HG03469 (cell line): ENCODE measurements around the gene PER1.

Source experiments
- ATAC-seq: cut with Tn5 transposase; IDR thresholded peaks from one replicate; pipeline ENCODE4 v1.9.1; 2021; ENCODE audit warnings: mild to moderate bottlenecking, moderate library complexity, moderate number of reproducible peaks; ENCODE audit not compliant: unreplicated experiment

The PER1 gene

GRCh38 chr17:8167526-8167925 is 15.3 kb upstream of the PER1 start:
- no peak for ATAC-seq

DNA sequence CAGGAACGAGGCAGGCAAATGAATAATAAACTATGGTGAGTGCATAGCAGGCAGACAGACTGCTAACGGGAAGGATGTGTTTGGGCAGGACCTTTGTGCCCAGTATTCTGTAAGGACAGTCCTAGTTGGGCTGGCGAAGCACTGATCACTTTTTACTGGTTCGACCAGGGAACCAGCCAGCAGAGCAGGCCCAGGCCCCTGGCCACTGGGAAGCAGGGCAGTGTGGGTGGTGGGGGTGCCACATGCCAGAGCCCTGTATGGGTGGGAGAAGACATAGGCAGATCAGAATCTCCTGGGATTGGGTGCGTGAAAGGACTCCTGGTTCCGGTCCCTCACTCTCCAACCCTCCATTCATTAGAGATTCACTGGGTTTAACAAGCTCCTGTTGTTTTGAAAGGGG is 14.5 kb upstream of the PER1 start:
- no peak for ATAC-seq

DNA sequence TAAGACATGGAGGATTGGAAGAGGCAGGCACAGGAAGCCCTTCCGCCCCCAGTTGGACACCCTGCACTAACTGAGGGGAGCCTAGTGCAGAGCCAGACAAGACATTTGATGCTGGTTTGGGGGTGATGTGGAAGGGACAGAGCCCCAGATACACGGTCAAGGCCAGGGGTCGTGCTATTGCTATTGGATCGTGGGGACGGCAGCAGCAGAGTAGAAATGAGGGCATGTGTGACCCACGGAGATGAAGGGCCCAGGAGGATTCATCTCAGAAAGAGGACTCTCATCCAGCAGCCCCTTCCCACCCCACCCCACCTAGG is 12.6 kb upstream of the PER1 start:
- no peak for ATAC-seq

GRCh38 chr17:8163978-8164814 is 12.0 kb upstream of the PER1 start:
- no peak for ATAC-seq

- ATAC-seq = no peak
Measured at GRCh38 chr17:8162997-8163977, 11.1 kb upstream of the PER1 start.

GRCh38 chr17:8162233-8162996 is 10.2 kb upstream of the PER1 start, which contains the start of gene VAMP2:
Gene VAMP2, minus strand, starts transcription at chr17:8162948. Its CDS starts 69 bp downstream, at chr17:8162879.
- no peak for ATAC-seq

DNA sequence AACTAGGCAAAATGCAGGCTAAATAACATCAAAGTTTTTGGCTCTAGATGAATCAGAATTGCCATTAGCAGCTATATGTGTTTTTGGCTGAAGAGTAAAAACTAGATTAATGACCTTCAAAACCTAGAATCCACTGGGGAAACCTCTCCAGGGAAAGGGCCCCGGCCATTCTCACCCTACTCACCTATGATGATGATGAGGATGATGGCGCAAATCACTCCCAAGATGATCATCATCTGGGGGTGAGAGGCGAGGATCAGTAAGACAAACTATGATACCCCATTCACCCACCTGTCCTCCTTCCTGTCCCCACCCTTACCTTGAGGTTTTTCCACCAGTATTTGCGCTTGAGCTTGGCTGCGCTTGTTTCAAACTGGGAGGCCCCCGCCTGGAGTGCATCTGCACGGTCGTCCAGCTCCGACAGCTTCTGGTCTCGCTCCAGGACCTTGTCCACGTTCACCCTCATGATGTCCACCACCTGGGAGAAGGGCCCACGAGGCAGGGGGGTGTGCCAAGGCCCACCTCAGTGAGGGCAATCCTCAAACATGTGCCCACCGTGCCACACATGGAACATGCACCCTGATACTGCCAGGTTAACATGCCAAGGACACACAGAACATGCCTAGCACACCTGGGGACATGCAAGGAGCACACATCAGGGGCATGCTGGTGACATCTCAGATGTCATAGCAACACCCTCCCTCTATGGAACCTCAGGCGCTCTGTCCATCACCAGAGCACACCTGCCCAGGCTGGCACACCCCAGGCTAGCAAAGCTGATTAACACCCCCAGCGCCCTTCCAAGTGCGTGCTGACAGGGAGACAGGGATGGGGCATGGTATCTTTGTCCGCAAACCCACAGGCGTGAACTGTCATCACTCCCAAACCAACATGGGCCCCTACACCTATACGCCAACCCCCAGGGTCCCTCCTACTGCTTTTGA is 9.4 kb upstream of the PER1 start:
- ATAC-seq = no peak

DNA sequence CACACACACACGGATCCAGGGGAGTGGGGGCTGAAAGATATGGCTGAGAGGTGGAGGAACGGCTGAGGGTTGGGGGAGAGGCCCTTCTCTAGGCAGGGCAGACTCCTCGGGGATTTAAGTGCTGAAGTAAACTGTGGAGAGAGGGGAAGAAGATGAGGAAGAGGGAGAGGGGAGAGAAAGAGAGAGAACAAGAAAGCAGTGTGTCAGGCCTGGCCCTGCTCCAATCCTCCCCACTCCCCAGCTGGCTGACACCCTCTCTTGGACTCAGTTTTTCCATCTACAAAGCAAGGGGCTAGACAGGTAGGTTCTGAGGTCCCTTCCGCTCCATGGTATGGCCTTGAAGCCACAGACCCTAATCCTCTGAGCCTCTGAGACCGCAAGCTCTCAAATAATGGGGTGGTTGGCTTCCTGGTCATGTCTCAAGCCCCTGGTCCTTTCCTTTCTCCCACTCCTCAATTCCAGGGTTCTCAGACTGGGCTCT is 8.6 kb upstream of the PER1 start:
- no peak for ATAC-seq

- ATAC-seq = no peak
Measured at GRCh38 chr17:8160224-8160577, 8.0 kb upstream of the PER1 start.

GRCh38 chr17:8159459-8160223 is 7.4 kb upstream of the PER1 start:
- ATAC-seq = no peak

DNA sequence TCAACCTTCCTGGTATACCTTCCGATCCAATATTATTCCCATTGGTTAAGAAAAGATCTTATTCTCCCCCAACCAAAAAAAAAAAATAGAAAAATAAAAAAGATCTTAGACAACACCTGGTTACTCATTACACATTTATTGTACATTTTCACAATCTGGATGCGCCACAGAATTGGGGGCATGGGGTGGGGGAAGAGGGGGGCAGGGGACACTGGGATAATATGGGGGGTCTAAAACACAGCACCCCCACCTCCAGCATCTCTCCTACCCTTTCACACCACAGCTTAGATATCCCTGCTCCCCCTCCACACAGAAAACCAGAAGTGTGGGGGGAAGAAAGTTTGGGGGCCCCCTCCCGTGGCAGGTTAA is 6.8 kb upstream of the PER1 start:
- no peak for ATAC-seq

DNA sequence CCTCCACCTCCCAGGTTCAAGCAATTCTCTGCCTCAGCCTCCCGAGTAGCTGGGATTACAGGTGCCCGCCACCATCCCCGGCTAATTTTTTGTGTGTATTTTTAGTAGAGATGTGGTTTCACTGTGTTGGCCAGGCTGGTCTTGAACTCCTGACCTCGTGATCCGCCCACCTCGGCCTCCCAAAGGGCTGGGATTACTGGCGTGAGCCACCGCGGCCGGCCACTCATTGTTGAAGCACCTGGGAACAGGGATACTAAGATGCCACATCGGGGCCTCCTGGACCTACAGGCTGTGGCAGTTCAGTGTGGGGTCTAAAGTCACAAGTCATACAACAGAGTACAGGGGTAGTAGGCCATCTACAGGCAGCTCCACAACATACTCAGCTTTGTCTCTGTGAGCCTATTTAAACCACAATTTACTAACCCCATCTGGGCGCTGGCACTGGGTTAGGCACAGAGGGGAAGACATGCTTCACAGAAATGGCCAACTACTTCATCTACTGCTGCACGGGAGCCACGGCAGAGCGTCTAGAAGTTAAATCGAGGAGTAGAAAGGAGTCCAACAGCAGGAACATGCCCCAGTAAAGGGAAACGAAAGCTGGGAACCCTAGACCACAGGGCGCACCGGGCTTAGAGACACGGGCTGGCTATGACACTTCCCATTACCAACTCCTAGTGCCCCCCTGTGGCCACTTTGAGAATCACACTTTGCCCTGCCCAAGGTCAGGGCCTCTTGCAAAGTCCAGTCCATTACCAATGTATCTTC is 6.2 kb upstream of the PER1 start:
- ATAC-seq = no peak

- peak; percentile 52 for ATAC-seq
Measured at GRCh38 chr17:8156246-8156992, 4.2 kb upstream of the PER1 start.

- ATAC-seq = no peak
Measured at GRCh38 chr17:8155996-8156245, 3.7 kb upstream of the PER1 start.

DNA sequence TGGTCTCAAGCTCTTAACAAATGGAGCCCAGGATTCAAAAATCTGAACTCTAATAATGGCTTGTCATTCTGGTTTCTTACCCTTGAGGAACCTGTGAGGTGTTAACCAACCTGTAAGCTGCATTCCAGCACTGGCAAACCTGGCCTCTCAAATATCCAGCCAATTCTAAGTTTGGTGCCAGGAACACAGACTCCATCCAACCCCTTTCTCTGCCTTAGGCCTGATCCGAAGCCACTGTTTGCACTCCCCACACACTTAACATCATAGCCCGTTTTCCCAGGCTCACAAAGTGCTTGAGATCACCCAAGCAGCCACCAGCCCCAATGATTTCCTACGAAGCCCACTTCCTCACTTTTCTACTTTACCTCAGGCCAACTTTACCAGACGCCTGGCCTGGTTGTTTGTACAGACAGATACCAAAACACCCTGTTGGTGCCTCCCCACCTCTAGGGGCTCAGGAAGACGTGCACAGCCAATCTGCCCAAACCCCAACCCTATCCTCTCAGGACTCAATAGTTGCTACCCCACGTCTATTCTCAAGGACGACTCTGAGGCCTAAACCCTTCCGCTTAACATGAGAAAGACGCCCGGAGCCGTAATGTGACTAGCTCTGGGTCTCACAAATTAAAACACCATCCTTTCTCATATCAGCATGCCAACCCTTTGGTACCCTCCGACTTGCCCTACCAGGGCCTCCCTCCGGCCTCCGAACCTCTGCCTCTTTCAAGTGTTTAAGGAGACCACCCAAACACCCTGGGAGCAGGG is 3.2 kb upstream of the PER1 start:
- no peak for ATAC-seq

GRCh38 chr17:8154608-8155155 is 2.5 kb upstream of the PER1 start:
- no peak for ATAC-seq

- ATAC-seq = no peak
Measured at GRCh38 chr17:8153957-8154607, 1.9 kb upstream of the PER1 start.
